Activated CD4-positive, CD25-positive, alpha-beta regulatory T cell treated with anti-CD3 and anti-CD28 coated beads, Interleukin-2, amount 50 U/mL, for 16 hours (primary cell): ENCODE measurements around the gene PFKP.
A peak's percentile ranks its signal among the peaks of the same experiment; 100 is the strongest.
"Not testable (repeated sequence)": the region's sequence is repeated elsewhere in the genome, so short reads cannot be mapped to it uniquely, and the experiment has no call there.

Experiments used
- DNase-seq: peaks from one replicate; pipeline ENCODE4 v3.0.0-alpha.2; 2020; ENCODE audit warnings: low read depth, low spot score

PFKP gene

GRCh38 chr10:3154666-3155065, 87.3 kb downstream of the PFKP start:
- DNase-seq: no peak

GRCh38 chr10:3159152-3159551, 91.8 kb downstream of the PFKP start:
- no peak for DNase-seq

GRCh38 chr10:3162533-3162932, 95.2 kb downstream of the PFKP start:
- no peak for DNase-seq

GRCh38 chr10:3163879-3164278, 96.5 kb downstream of the PFKP start:
- no peak for DNase-seq

GRCh38 chr10:3165196-3165595, 97.8 kb downstream of the PFKP start:
- no peak for DNase-seq

- DNase-seq: no peak
Measured at GRCh38 chr10:3166496-3167290, 99.3 kb downstream of the PFKP start.

- DNase-seq: no peak
Measured at GRCh38 chr10:3167611-3168330, 100.4 kb downstream of the PFKP start.

GRCh38 chr10:3169271-3169670, 101.9 kb downstream of the PFKP start:
- DNase-seq: no peak

- DNase-seq: no peak
Measured at GRCh38 chr10:3169673-3170072, 102.3 kb downstream of the PFKP start.

GRCh38 chr10:3171488-3171887, 104.1 kb downstream of the PFKP start:
- not testable (repeated sequence) for DNase-seq

GRCh38 chr10:3172081-3172445, 104.7 kb downstream of the PFKP start:
- DNase-seq: peak; percentile 33

- peak; percentile 99 for DNase-seq
Measured at GRCh38 chr10:3172446-3173170, 105.3 kb downstream of the PFKP start, which contains the start of gene PITRM1. Gene PITRM1, minus strand, starts transcription at chr10:3172782. Its CDS starts 10 bp downstream, at chr10:3172772.

GRCh38 chr10:3173171-3173878, 106.0 kb downstream of the PFKP start:
- no peak for DNase-seq

- no peak for DNase-seq
Measured at GRCh38 chr10:3178042-3178441, 110.7 kb downstream of the PFKP start.

GRCh38 chr10:3179174-3179573, 111.8 kb downstream of the PFKP start:
- no peak for DNase-seq

GRCh38 chr10:3180355-3181025, 113.1 kb downstream of the PFKP start:
- no peak for DNase-seq

GRCh38 chr10:3185386-3185785, 118.0 kb downstream of the PFKP start:
- DNase-seq: no peak

GRCh38 chr10:3186368-3186767, 119.0 kb downstream of the PFKP start:
- peak; percentile 23 for DNase-seq
